ENCODE measurements around the gene NBPF1.
"Not testable (repeated sequence)": the region's sequence is repeated elsewhere in the genome, so short reads cannot be mapped to it uniquely, and the experiment has no call there.

NBPF1 gene

DNA sequence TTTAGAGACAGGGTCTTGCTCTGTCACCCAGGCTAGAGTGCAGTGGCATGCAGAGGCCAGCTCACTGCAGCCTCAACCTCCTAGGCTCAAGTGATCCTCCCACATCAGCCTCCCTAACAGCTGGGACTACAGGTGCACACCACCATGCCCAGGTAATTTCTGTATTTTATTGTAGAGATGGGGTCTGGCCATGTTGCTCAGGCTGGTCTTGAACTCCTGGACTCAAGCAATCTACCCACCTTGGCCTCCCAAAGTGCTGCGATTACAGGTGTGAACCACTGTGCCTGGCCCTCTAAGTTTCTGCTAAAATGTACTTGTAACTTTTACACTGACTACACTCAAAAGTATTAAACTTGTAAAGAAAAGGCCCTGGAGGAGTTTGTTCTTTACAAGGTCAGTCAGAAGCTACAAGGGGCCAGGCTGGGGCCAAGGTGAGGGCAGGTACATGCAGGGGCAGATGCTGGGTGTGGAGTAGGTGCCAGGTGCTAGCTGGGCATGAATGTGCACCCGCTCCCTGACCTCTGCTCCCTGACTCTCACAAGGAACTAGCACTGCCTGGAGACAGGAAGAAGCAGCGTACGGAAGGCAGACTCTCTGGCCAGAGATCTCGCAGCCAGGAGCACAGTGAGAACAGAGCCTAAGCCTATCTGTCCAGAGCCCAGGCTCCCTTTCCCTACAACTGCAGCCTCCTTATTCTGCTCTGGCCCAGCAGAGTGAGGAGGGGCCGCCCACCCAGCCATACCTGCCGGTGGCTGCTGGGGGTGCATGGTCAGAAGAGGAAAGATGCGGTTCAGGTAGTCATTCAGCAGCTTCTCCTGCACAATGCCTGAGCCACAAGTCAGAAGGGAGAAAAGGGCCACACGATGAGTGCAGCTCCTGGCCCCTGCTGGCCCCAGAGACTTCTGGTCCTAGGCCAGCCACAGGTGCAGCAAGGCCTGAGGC lies 28.9 kb upstream of the NBPF1 start:
- not testable (repeated sequence) for DNase-seq (ENCODE audit: low spot score)

DNA sequence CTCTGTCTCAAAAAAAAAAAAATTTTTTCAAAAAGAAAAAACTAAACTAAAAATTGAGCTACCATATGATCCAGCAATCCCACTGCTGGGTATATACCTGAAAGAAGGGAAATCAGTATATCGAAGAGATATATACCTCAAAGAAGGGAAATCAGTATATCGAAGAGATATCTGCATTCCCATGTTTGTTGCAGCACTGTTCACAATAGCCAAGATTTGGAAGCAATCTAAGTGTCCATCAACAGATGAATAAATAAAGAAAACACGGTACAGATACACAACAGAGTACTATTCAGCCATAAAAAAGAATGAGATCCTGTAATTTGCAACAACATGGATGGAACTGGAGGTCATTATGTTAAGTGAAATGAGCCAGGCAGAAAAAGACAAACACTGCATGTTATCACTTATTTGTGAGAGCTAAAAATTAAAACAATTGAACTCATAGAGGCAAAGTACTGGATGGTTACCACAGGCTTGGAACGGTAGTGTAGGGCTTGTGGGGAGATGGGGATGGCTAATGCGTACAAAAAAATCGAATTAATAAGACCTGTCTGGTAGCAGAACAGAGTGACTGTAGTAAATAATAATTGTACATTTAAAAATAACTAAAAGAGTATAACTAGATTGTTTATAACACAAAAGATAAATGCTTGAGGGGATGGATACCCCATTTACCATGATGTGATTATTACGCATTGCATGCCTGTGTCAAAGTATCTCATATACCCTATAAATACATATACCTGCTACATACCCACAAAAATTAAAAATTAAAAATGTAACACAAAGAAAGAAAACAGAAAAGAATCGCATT lies 28.0 kb upstream of the NBPF1 start:
- DNase-seq (ENCODE audit: low spot score) = not testable (repeated sequence)

DNA sequence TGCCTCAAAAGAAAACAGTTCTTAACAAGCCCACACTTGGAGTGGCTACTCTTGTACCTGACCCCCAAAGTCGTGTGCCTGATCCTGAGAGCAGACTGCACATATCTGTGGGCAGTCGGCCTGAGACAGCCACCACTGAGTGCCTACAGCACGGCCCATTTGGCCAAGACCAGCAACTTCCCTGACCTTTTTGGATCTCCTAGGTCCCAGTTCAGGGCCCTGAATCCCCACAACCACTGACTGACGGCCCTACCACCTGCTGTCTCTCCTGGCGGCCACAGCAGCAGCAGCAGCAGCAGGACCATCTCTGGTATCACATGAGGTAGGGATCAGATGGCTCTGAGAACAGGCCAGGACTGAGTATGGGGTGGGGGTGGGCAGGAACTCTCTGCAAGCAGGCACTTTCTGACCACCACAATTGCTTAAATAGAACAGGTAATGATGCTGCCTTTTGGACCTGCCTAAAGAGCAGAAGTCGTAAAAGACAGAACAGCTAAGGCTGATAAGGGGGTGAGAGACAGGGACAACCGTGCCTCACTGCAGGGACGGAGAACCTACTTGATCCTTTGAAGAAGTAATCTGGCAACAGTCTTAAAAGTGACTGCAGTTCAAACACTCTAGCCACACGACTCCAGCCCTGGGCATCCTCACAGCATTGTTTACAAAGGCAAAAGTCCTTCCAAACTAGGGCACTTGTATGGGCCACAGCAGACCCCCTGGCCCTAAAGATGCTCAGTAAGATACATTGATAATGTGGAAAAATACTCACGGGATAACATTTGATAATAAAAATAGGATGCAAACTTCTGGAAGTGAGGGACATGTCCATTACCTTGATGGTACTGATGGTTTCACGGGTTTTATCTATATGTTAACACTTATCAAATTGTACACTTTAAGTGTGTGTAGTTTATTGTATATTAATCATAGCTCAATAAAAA lies 26.0 kb upstream of the NBPF1 start:
- not testable (repeated sequence) for DNase-seq (ENCODE audit: low spot score)

DNA sequence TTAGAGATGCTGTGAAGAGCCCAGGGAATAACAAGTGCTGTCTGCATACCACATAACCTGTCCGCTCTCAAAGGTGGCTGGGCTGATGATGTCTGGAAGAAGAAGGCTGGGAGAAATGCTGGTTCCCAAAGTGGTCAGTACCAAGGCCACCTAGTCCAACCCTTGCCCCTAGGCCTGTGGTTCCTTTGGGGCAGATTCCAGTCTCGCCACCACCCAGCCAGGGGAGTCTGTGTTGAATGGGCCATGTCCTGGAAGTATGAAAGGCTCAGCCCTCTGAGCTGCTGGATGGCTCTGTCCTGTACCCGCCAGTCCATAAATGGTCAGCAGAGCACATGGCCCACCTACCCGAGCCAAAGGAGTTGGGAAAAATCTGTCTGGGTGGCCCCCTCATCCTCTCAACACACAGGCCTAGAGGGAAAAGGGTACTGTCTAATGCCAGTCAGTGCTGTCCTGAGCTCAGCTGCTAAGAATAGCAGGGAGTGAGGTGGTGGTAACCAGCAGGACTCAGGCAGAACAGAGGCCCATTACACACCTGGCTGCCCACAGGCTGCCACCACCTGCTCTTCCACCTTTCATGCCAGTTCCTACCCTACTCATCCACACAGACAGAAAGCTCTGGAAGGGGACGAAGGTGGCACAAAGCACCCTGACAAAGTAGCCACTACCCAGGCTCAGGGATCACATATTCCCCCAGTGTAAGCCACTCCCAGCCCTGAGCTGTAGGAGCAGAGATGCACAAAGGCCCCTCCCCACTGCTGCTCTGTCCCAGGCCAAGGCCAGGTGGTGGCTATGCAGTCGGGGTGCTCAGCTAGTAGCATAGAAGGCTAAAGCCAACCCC lies 24.8 kb upstream of the NBPF1 start:
- DNase-seq (ENCODE audit: low spot score) = not testable (repeated sequence)

DNA sequence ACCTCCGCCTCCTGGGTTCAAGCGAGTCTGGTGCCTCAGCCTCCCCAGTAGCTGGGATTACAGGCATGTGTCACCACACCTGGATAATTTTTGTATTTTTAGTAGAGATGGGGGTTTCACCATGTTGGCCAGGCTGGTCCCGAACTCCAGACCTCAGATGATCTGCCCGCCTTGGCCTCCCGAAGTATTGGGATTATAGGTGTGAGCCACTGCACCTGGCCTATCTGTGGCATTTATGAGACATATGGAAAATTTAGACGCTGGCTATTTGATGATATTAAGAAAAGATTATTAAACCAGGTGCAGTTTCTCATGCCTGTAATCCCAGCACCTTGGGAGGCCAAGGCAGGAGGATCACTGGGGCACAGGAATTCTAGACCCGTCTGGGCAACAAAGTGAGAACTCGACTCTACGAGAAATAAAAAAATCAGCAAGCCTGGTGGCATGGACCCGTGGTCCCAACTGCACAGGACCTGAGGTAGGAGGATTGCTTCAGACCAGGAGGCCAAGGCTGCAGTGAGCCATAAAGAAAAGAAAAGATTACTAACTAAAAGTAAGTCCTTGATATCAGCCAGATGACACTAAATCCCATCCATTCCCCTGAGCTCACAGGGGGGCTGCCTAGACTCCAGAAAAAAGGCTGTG lies 23.3 kb upstream of the NBPF1 start:
- not testable (repeated sequence) for DNase-seq (ENCODE audit: low spot score)

DNA sequence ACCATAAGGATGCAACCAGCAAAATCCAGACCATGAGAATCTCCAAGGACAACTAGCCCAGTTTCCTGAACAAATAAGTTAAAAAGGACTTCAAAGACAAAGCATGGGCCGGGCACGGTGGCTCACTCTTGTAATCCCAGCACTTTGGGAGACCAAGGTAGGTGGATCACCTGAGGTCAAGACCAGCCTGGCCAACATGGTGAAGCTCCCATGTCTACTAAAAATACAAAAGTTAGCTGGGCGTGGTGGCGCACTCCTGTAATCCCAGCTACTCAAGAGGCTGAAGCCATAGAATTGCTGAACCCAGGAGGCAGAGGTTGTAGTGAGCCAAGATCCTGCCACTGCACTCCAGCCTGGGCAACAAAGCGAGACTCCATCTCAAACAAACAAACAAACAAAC lies 22.6 kb upstream of the NBPF1 start:
- DNase-seq (ENCODE audit: low spot score) = not testable (repeated sequence)

DNA sequence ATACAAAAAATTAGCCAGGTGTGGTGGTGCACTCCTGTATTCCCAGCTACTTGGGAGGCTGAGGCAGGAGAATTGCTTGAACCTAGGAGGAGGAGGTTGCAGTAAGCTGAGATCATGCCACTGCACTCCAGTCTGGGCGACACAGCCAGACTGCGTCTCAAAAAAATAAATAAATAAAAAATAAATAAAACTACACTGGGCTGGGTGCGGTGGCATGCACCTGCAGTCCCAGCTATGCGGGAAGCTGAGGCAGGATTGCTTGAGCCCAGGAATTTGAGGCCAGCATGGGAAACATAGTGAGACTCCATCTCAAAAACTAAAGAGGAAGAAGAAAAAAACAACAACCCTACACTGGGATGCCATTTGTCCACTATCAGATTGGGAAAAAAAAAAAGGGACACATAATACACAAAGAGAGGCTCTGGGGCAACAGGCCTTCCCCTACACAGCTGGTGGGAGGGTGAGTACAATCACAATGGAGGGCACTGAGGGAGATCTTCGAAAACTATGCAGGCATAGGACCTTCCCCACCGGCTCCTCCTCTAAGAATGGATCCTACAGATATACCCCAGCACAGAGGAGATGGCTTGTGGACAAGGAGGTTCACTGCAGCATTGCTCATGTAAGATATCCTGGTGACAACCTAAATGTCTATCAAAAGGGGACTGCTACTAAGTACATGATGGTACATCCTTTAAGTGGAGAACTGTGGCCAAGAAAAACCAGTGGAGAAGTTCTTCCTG lies 20.3 kb upstream of the NBPF1 start:
- not testable (repeated sequence) for DNase-seq (ENCODE audit: low spot score)

DNA sequence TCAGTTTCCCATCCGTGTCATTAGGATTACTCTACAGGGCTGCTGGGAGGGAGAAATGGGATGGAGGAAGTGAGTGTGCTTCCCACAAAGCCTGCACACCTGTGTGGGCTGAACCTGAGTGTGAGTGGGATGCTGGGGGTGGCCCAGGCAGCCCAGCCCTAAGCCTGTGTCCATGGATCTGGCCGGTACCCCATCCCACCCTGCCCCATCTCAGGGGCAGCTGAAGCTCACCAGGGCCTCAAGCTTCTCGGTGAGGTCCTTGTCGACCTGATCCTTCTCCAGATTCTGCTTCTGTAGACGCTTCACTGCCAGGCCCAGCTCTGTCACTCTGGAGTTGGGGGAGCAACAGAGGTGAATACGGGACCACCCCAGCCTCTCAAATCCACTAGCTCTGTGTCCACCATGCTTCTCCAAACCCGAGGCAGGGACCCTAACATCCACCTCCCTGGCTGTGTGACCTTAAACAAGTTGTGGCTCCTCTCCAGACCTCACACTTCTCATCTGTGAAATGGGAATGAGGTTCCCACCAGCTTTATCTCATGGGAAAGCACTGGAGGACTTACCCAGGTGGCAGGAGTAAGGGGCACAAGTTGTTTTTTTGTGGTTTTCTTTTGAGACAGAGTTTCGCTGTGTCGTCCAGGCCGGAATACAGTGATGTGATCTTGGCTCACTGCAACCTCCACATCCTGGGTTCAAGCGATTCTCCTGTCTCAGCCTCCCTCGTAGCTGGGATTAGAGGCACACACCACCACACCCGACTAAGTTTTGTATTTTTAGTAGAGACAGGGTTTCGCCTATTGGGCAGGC lies 18.9 kb upstream of the NBPF1 start:
- DNase-seq (ENCODE audit: low spot score) = not testable (repeated sequence)

DNA sequence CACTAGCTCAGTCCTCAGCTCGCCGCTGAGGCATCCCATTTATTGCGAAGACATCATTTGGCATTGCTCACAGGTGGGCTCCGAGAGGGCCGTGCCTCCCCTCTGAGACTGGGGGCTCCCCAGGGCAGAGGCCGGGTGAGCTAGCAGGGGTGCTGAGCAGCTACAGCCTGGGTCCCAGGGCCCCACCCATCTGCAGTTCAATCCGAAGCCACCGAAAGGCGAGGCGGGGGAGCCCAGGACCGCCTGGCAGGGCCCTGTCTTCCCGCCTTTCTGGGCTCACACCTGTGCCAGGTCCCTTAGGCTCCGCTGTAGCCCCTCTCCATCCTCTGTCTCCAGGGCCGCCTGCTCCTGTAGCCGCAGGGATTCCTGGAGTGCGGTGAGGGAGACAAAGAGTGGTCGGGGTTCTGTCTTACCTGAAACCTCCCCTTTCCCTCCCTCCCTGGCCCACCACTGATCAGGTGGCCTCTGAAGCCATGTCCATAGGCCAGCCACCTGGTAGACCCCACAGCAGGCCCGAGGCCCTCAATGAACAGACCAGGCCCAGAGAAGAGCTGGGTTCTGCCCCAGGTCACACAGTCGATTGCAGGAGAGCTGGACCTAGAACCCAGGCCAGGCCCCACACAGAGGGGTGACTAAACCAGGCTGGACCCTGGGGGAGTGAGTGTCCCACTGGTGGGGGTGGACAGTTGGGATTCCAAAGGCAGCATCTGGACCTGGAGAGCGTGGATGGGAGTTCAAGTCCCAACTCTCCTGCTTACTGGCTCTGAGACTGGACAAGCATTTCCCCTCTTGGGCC lies 18.1 kb upstream of the NBPF1 start:
- no peak for DNase-seq (ENCODE audit: low spot score)

DNA sequence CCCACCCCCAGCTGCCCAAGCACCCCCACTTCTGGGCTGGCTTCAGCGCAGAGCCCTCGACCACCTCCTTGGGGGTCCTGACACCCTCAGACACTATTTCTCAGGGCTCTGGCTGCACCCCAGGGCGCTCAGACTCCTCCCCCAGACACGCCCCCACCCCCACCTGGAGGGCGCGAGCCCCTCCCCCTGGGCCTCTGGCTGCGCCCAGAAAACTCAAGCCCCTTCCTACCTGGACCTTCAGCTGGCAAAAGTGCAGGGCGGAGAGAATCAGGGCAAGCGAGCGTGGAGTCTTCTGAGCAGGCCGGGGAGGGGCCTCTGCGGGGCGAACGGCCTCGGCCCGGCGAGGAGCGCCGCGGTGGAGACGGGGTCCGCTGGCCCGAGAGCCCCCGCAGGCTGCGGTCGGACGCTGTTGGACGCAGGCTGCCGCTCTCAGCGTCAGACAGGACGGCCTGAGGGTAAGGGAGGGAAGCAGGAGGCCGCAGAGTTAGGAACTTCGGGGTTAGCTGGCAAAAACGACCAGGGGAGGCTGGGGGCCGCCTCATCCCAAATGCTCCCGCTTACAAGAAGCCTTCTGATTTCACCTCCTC lies 17.4 kb upstream of the NBPF1 start:
- no peak for DNase-seq (ENCODE audit: low spot score)

DNA sequence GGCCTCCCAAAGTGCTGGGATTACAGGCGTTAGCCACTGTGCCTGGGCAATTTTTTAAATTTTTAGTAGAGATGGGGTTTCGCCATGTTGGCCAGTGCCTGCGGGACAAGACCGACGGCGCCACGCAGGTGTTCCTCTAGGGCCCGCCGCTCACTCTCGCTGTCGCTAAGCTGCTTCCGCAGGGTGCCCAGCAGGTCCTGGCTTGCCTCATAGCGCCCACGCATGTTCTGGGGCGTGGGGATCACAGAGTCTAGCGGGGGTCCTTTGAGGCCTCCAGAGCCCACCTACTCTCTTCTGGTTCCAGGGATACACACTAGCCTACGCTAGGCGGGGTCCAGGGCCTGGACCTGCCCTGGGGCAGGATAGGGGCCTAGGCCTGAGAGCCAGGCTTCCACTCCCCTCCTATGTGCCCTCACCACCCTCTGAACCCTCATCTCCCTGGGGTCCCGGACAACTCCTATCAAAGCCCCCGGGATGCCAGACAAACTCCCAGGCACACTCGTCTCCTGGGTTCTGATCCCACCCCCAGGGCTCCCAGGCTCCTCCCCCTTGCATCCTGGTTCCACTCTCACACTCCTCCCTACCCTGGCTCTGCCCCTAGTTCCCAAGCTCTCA lies 16.7 kb upstream of the NBPF1 start:
- not testable (repeated sequence) for DNase-seq (ENCODE audit: low spot score)

DNA sequence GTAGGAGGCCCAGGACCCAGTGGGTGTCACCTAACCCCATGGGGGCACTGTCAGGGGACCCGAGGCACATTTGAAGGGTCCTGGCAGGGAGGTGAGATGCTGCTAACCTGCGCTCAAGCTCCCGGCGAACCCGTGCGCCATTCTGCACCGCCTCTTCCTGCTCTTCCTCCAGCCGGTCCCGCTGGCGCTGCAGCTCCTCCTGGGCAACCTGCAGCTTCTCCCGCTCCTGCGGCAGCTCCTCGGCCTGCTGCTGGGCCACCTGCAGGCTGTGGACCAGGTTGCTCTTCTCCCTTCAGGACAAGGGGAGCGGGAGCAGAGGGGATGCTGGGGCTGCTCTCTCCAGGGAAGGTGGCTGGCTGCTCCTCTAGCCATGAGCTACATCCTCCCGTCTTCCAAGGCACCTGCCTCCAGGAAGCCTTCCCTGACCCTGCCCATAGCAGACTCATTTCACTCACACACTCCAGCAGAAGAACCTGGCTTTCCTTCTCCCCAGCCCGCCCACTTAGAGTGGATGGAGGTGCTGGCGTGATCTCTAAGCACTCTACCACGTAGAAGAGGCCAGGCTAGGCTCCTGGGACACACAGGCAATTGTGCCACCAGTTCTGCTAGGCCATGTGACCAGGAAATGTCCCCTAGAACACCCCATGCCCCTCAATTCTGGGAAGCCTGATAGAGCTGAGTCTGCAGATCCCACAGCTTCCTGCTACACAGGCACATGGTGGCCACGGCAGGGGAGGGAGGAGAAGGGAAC lies 15.2 kb upstream of the NBPF1 start:
- DNase-seq (ENCODE audit: low spot score) = no peak

DNA sequence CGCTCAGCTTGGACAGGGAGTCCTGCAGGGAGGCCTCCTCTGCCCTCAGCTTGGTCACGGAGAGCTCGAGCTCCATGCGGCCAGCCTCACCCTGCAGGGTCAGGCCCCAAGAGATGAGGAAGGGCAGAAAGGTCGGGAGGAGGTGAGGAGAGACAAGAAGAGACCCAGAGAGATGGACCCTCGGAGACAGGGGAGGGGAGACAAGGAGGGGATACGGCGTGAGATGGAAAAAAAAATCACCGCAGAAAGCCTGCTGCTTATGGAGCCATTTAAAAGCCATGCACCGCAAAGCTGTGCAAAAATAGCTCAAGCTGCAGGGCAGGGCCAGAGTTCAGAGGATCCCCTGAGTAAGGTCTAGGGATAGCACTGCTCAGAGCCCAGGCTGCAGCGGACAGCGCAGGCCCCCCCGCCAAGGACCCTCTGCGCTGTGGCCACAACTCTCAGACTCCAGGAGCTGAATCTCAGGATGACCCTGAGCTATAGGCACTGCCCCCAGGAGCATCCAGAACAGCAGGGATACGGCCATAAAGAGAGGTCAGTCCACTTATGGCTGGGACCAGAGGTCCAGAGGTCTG lies 13.1 kb upstream of the NBPF1 start:
- not testable (repeated sequence) for DNase-seq (ENCODE audit: low spot score)

DNA sequence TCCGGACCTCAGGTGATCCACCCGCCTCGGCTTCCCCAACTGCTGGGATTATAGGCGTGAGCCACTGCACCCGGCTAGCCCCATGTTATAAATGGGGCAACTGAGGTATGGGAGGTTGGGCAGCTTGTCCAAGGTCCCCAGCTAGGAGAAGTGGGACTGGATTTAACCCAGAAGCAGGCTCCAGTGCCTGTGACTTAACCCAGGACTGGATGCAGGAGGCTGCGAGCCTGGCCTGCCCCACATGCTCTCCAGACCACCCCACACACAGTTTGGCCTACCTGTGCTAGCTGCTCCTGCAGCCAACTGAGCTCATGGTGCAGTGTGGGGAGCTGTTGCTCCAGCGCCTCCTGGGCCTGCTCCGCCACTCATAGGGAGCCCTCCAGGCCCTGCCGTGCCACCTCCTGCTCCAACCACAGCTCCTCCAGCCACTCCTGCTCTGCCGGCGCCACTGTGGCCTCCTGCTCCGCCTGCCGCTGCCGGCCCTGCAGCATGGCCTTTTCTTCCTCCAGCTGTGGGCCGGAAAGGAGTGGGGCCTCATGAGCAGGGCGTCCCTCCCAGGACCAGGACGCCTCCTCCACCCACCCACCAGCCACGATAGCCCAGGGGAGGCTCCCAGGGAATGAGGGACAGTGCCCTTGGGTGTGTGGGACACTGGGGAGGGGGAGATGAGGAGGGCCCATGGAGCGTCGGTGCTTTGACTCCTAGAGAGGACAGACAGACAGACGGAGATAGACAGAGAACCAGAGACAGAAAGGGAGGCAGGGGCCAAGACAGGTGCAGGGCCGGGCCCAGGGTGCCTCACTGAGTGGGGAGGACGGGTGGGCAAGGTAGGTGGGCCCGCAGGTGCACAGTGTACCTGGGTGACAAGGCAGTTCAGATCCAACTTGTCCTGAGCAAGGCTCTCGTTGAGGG lies 12.4 kb upstream of the NBPF1 start:
- DNase-seq (ENCODE audit: low spot score) = no peak

All from SK-N-DZ (cell line).